Smooth muscle cell (in vitro differentiated cells): Measurements from ENCODE around the gene NFIC. TPM values are rescaled to one million over a fixed set of nuclear protein-coding genes. Genes with fewer than 3 reads are reported as not detected.

ENCODE experiments used
- DNase-seq: peaks from one replicate; lab custom pipeline; 2025; ENCODE audit not compliant: unreplicated experiment; lab: John Stamatoyannopoulos, UW
- H2AFZ ChIP-seq: fragments of 200-600 bp; sonication (generic); 2 replicates; pipeline ENCODE4 v1.6.0; 2016; ENCODE audit warnings: antibody characterized with exemption, low read depth, mild to moderate bottlenecking
- H3F3A ChIP-seq: fragments of 200-600 bp; sonication (generic); 2 replicates; pipeline ENCODE4 v1.6.0; 2017; ENCODE audit warnings: antibody characterized with exemption, low read depth
- H3K27ac ChIP-seq: fragments of 200-600 bp; sonication (generic); 2 replicates; pipeline ENCODE4 v1.5.1; 2016; ENCODE audit warnings: low read depth, mild to moderate bottlenecking
- H3K27me3 ChIP-seq: fragments of 200-600 bp; sonication (generic); 2 replicates; pipeline ENCODE4 v1.6.1; 2016; ENCODE audit warnings: low read depth, mild to moderate bottlenecking
- H3K36me3 ChIP-seq: fragments of 200-600 bp; sonication (generic); 2 replicates; pipeline ENCODE4 v1.5.1; 2016; ENCODE audit warnings: low read depth
- H3K4me1 ChIP-seq: fragments of 200-600 bp; sonication (generic); 2 replicates; pipeline ENCODE4 v1.5.1; 2016; ENCODE audit warnings: low read depth
- H3K4me2 ChIP-seq: fragments of 200-600 bp; sonication (generic); 2 replicates; pipeline ENCODE4 v1.6.0; 2016; ENCODE audit warnings: mild to moderate bottlenecking
- H3K4me3 ChIP-seq: fragments of 200-600 bp; sonication (generic); 2 replicates; pipeline ENCODE4 v1.5.1; 2016; ENCODE audit warnings: mild to moderate bottlenecking
- H3K79me2 ChIP-seq: fragments of 200-600 bp; sonication (generic); 2 replicates; pipeline ENCODE4 v1.6.0; 2016; ENCODE audit warnings: low read depth, mild to moderate bottlenecking
- H3K9ac ChIP-seq: fragments of 200-600 bp; sonication (generic); 2 replicates; pipeline ENCODE4 v1.6.0; 2016; ENCODE audit warnings: low read depth
- H3K9me3 ChIP-seq: fragments of 200-600 bp; sonication (generic); replicated peaks from 2 replicates; pipeline ENCODE4 v1.5.1; 2016; ENCODE audit warnings: low read depth
- H4K20me1 ChIP-seq: fragments of 200-600 bp; sonication (generic); 2 replicates; pipeline ENCODE4 v1.6.0; 2016; ENCODE audit warnings: low read depth
- CTCF ChIP-seq: fragments of 200-600 bp; sonication (generic); IDR thresholded peaks from 2 replicates; pipeline ENCODE4 v1.5.1; 2017; ENCODE audit warnings: borderline replicate concordance, mild to moderate bottlenecking, antibody characterized with exemption; ENCODE audit not compliant: insufficient read depth, poor library complexity, severe bottlenecking
- WGBS: methylation state at CpG from one replicate; pipeline ENCODE4 v1.1.7; 2016; ENCODE audit warnings: low lambda C conversion rate; 5-methylcytosine and 5-hydroxymethylcytosine counted together
- polyA plus RNA-seq: library from polyadenylated mRNA; unstranded; fragments of >200 nt; fragmentation: Nextera tagmentation; extraction: Ambion mirVana; gene quantifications from 2 replicates; pipeline ENCODE4 v1.2.1, GENCODE V29; 2016
- total RNA-seq: library from RNA; depleted of rRNA; stranded (reverse); fragments of >200 nt; gene quantifications from 2 replicates; pipeline ENCODE4 v1.2.3, GENCODE V29; 2014

The NFIC gene
- total and polyA plus RNA-seq, 2 experiments from 2014 or later = 7.9 to 33.2 TPM

GRCh38 chr19:3403489-3404323, 37.3 kb downstream of the NFIC start:
- Histone ChIP-seq H3K4me2 (peak overlapping the region; percentile 63), H3K4me3 (no peak overlapping the region), H3K27me3 (no peaks in the 10 kb centered on the region), H3K36me3 (no peaks in the 10 kb centered on the region), H4K20me1 (peaks cover 85% of the 10 kb centered on the region), H3K4me1 (no peaks in the 10 kb centered on the region), H3F3A (no peaks in the 10 kb centered on the region), H3K9me3 (no peaks in the 10 kb centered on the region), H3K9ac (no peak overlapping the region), H2AFZ (no peak overlapping the region), H3K79me2 (no peaks in the 10 kb centered on the region), H3K27ac (no peak overlapping the region)
- 73% methylated on average over 33 of the region's 49 CpGs for WGBS
- DNase-seq = peak; percentile 41
- TF ChIP-seq CTCF = no peak

GRCh38 chr19:3404324-3405260, 38.2 kb downstream of the NFIC start:
- DNase-seq = no peak
- H2AFZ ChIP-seq = no peak overlapping the region
- no peak overlapping the region for H3K27ac ChIP-seq
- no peaks in the 10 kb centered on the region for H3K9me3 ChIP-seq
- H4K20me1 ChIP-seq = peaks cover 85% of the 10 kb centered on the region
- H3K9ac ChIP-seq = no peak overlapping the region
- no peaks in the 10 kb centered on the region for H3F3A ChIP-seq
- H3K4me1 ChIP-seq = no peaks in the 10 kb centered on the region
- no peaks in the 10 kb centered on the region for H3K27me3 ChIP-seq
- H3K4me3 ChIP-seq = no peak overlapping the region
- peak overlapping the region; percentile 63 for H3K4me2 ChIP-seq
- WGBS = 92% methylated on average over 51 of the region's 62 CpGs
- no peaks in the 10 kb centered on the region for H3K79me2 ChIP-seq
- no peaks in the 10 kb centered on the region for H3K36me3 ChIP-seq
- no peak for TF ChIP-seq CTCF

- Histone ChIP-seq H3K27me3 (no peaks in the 10 kb centered on the region), H3K36me3 (no peaks in the 10 kb centered on the region), H3K4me2 (no peak overlapping the region), H3K9me3 (no peaks in the 10 kb centered on the region), H2AFZ (no peak overlapping the region), H3K4me3 (no peak overlapping the region), H4K20me1 (peaks cover 85% of the 10 kb centered on the region), H3K9ac (no peak overlapping the region), H3K79me2 (no peaks in the 10 kb centered on the region), H3K4me1 (no peaks in the 10 kb centered on the region), H3F3A (no peaks in the 10 kb centered on the region), H3K27ac (no peak overlapping the region)
- WGBS = 94% methylated on average over 6 of the region's 6 CpGs
- DNase-seq = no peak
- no peak for TF ChIP-seq CTCF
Measured at GRCh38 chr19:3405261-3405653, 38.9 kb downstream of the NFIC start.
